Heart right ventricle (tissue), 16 donors: ENCODE data around the gene LAPTM5. TPM values are rescaled to one million over a fixed set of nuclear protein-coding genes. Genes with fewer than 3 reads are reported as not detected.

Source experiments
- ATAC-seq, 8 donors: fragments of 200-7000 bp; cut with Tn5 transposase; one replicate each; pipeline ENCODE4 v1.9.1; 2020; ENCODE audit warnings: mild to moderate bottlenecking in 8 of 8, moderate library complexity in 8 of 8, moderate number of reproducible peaks in 1 of 8
- DNase-seq, 2 donors: peaks; one replicate each; pipeline ENCODE4 v3.0.0-alpha.2; 2020
- H3K27ac ChIP-seq, 10 donors: fragments of 200-600 bp; sonication (generic) in 2 of 10; one replicate each; pipeline versions ENCODE4 v1.5.0 to v1.8.0; 2020 to 2022; ENCODE audit warnings: mild to moderate bottlenecking in 3 of 10
- H3K27me3 ChIP-seq, 7 donors: fragments of 200-600 bp; one replicate each; pipeline ENCODE4 v1.8.0; 2021 to 2022; ENCODE audit warnings: mild to moderate bottlenecking in 2 of 7
- H3K36me3 ChIP-seq, 9 donors: fragments of 200-600 bp; sonication (generic) in 1 of 9; one replicate each; pipeline versions ENCODE4 v1.5.0 to v1.8.0; 2020 to 2022; ENCODE audit warnings: mild to moderate bottlenecking in 2 of 9
- H3K4me1 ChIP-seq, 9 donors: fragments of 200-600 bp; sonication (generic) in 1 of 9; one replicate each; pipeline versions ENCODE4 v1.5.0 to v1.8.0; 2020 to 2022; ENCODE audit warnings: mild to moderate bottlenecking in 4 of 9
- H3K4me3 ChIP-seq, 10 donors: fragments of 200-600 bp; sonication (generic) in 2 of 10; one replicate each; pipeline versions ENCODE4 v1.5.0 to v1.8.0; 2020 to 2022; ENCODE audit warnings: mild to moderate bottlenecking in 7 of 10, moderate library complexity in 2 of 10
- H3K9me3 ChIP-seq, 11 donors: fragments of 200-600 bp in 10 of 11; sonication (generic) in 2 of 11; one replicate each; pipeline versions ENCODE4 v1.5.0 to v1.8.0; 2013 to 2022; ENCODE audit warnings: mild to moderate bottlenecking in 2 of 11, control low read depth in 1 of 11, moderate library complexity in 1 of 11
- CTCF ChIP-seq, 9 donors: fragments of 200-600 bp; sonication (generic) in 2 of 9; IDR thresholded peaks; one replicate each; pipeline versions ENCODE4 v1.5.0 to v1.8.0; 2021 to 2022; ENCODE audit warnings: antibody characterized with exemption in 9 of 9, mild to moderate bottlenecking in 5 of 9, moderate library complexity in 1 of 9
- WGBS, 2 donors: extraction: QIAGEN DNeasy Blood & Tissue Kit; methylation state at CpG; one replicate each; pipeline ENCODE4 v1.1.7; 2013; ENCODE audit warnings: inconsistent platforms in 1 of 2; 5-methylcytosine and 5-hydroxymethylcytosine counted together
- intact Hi-C, 10 donors: fragments of 100-400 bp; cut with DNase I; formaldehyde crosslinking; loops; one replicate each; pipeline versions ENCODE4 v1.11.1 to v1.14.2; 2022
- polyA plus RNA-seq, 2 donors: library from polyadenylated mRNA; stranded (reverse); fragments of 200-250 nt; gene quantifications; one replicate each; pipeline ENCODE4 v1.2.3, GENCODE V29; 2013
- total RNA-seq, 10 donors: library from RNA; stranded (reverse); fragmentation: NEBNext Ultra II Directional in 3 of 10; extraction: Animal tissue kit (Norgen Biotek cat#: 25700) in 3 of 10; gene quantifications; one replicate each; pipeline versions ENCODE4 v1.2.1 to v1.2.4, GENCODE V29; 2021 to 2023
- donor health status: Arrhythmogenic right ventricular cardiomyopathy.
- donor health status: ischemic (EF 13 %, LVEDD 7.1; RV severe dilation, severe dysfunction).
- donor health status: healthy with polysubstance abuse.
- donor health status: DM: no; HTN: yes; CAD: no.
- donor health status: DM: no; HTN: no; CAD: no.
- donor health status: ischemic (EF 25% LVEDD 6.9; RV normal size, moderate dysfunction).
- donor health status: ischemic (EF 25% LVEDD 5.7; RV mildly dilated, moderate dysfunction).
- donor health status: healthy.
- donor health status: DM: yes; HTN: yes; CAD: no.
- donor health status: Ischemic cardiomyopathy.
- donor health status: ischemic (EF 35%, LVEDD 5.7; RV mildly dilated, moderate dysfunction).
- donor health status: nonischemic (EF 11% LVEDD 7.7; RV severe dilation, severe dysfunction).
- donor health status: DM: yes; HTN: yes; CAD: no.
- donor health status: PGD.
- donor health status: ischemic (EF 29% LVEDD 5.4; RV normal size, mild dysfunction).
- donor health status: nonischemic (EF 23%, LVEDD 6.1; RV moderate dilation, normal function).

The LAPTM5 gene
- total and polyA plus RNA-seq, 12 donors = 5.9 to 114 (median 13.9) TPM

GRCh38 chr1:30751830-30752650 is 5.5 kb downstream of the LAPTM5 start:
- WGBS, 2 donors = 91 to 93% methylated on average over 8 of the region's 8 CpGs
- intact Hi-C loops = no loop called here
- Histone ChIP-seq H3K27ac (peak overlapping the region in 1 of 10 donors; percentile 99), H3K4me1 (peaks cover 0 to 99% (median 10%) of the 10 kb centered on the region in 9 donors), H3K27me3 (peaks cover 0 to 20% (median 4%) of the 10 kb centered on the region in 7 donors), H3K4me3 (no peak overlapping the region), H3K9me3 (no peaks in the 10 kb centered on the region), H3K36me3 (peaks cover 0 to 27% (median 0%) of the 10 kb centered on the region in 9 donors)
- DNase-seq (no peak), ATAC-seq (no peak)
- TF ChIP-seq CTCF (IDR thresholded peaks at IDR 0.05) = no peak

- Histone ChIP-seq H3K9me3 (no peaks in the 10 kb centered on the region), H3K4me1 (peaks cover 0 to 99% (median 0%) of the 10 kb centered on the region in 9 donors), H3K4me3 (no peak overlapping the region), H3K27ac (peak overlapping the region in 1 of 10 donors; percentile 85), H3K36me3 (peaks cover 0 to 35% (median 0%) of the 10 kb centered on the region in 9 donors), H3K27me3 (peaks cover 0 to 20% (median 4%) of the 10 kb centered on the region in 7 donors)
- 78% methylated on average over 10 of the region's 10 CpGs for WGBS, 2 donors
- no peak for ATAC-seq
- no peak for TF ChIP-seq CTCF (IDR thresholded peaks at IDR 0.05)
- DNase-seq = no peak
- intact Hi-C loops = no loop called here
These were observed 6.8 kb downstream of the LAPTM5 start for GRCh38 chr1:30750731-30751291.

GRCh38 chr1:30749691-30750583 is 7.6 kb downstream of the LAPTM5 start:
- Histone ChIP-seq H3K36me3 (peaks cover 0 to 35% (median 0%) of the 10 kb centered on the region in 9 donors), H3K9me3 (no peaks in the 10 kb centered on the region), H3K27me3 (peaks cover 0 to 20% (median 4%) of the 10 kb centered on the region in 7 donors), H3K27ac (peak overlapping the region in 1 of 10 donors; percentile 85), H3K4me1 (peaks cover 0 to 99% (median 0%) of the 10 kb centered on the region in 9 donors), H3K4me3 (peak overlapping the region in 1 of 10 donors; percentile 12)
- intact Hi-C loops = no loop called here
- ATAC-seq (peak in 2 of 8 donors; percentile 18 to 23), DNase-seq (no peak)
- TF ChIP-seq CTCF (IDR thresholded peaks at IDR 0.05) = no peak
- 83 to 85% methylated on average over 23 of the region's 23 CpGs for WGBS, 2 donors
